MM.1S (cell line): ENCODE measurements around the gene TRHDE.

ENCODE experiments used
- DNase-seq: peaks from one replicate; pipeline ENCODE4 v3.0.0-alpha.2; 2015
- H2AFZ ChIP-seq: fragments of 300-600 bp; sonication (generic); 2 replicates; pipeline ENCODE4 v1.6.0; 2016; ENCODE audit warnings: antibody characterized with exemption, low read length
- H3F3A ChIP-seq: fragments of 300-600 bp; sonication (generic); 2 replicates; pipeline ENCODE4 v1.6.1; 2016; ENCODE audit warnings: mild to moderate bottlenecking, antibody characterized with exemption, low read length, moderate library complexity, mixed read lengths; ENCODE audit not compliant: insufficient read depth
- H3K27ac ChIP-seq: fragments of 300-600 bp; sonication (generic); 2 replicates; pipeline ENCODE4 v1.5.1; 2016; ENCODE audit warnings: mild to moderate bottlenecking, low read length
- H3K27me3 ChIP-seq: fragments of 300-600 bp; sonication (generic); replicated peaks from 2 replicates; pipeline ENCODE4 v1.6.0; 2016; ENCODE audit warnings: low read length; ENCODE audit not compliant: insufficient read depth
- H3K36me3 ChIP-seq: fragments of 300-600 bp; sonication (generic); replicated peaks from 2 replicates; pipeline ENCODE4 v1.6.1; 2016; ENCODE audit warnings: mild to moderate bottlenecking, low read length, mixed read lengths; ENCODE audit not compliant: insufficient read depth
- H3K4me1 ChIP-seq: fragments of 300-600 bp; sonication (generic); 2 replicates; pipeline ENCODE4 v1.6.1; 2016; ENCODE audit warnings: low read length, mixed read lengths
- H3K4me2 ChIP-seq: fragments of 300-600 bp; sonication (generic); 2 replicates; pipeline ENCODE4 v1.6.0; 2016; ENCODE audit warnings: low read depth, low read length
- H3K4me3 ChIP-seq: fragments of 300-600 bp; sonication (generic); 2 replicates; pipeline ENCODE4 v1.5.1; 2016; ENCODE audit warnings: low read length, mixed read lengths
- H3K79me2 ChIP-seq: fragments of 300-600 bp; sonication (generic); 2 replicates; pipeline ENCODE4 v1.6.1; 2016; ENCODE audit warnings: mixed run types, low read length, mixed read lengths
- H3K9ac ChIP-seq: fragments of 300-600 bp; sonication (generic); 2 replicates; pipeline ENCODE4 v1.6.1; 2016; ENCODE audit warnings: low read length, mixed read lengths
- H3K9me2 ChIP-seq: fragments of 300-600 bp; sonication (generic); replicated peaks from 2 replicates; pipeline ENCODE4 v1.6.1; 2016; ENCODE audit warnings: mild to moderate bottlenecking, low read length, mixed read lengths; ENCODE audit not compliant: insufficient read depth
- H3K9me3 ChIP-seq: fragments of 300-600 bp; sonication (generic); replicated peaks from 2 replicates; pipeline ENCODE4 v1.6.1; 2016; ENCODE audit warnings: mild to moderate bottlenecking, low read length, mixed read lengths; ENCODE audit not compliant: insufficient read depth
- H4K20me1 ChIP-seq: fragments of 300-600 bp; sonication (generic); 2 replicates; pipeline ENCODE4 v1.6.1; 2016; ENCODE audit warnings: mild to moderate bottlenecking, low read length, moderate library complexity, mixed read lengths; ENCODE audit not compliant: insufficient read depth
- CTCF ChIP-seq: fragments of 300-600 bp; sonication (generic); IDR thresholded peaks from 2 replicates; pipeline ENCODE4 v1.5.1; 2016; ENCODE audit warnings: antibody characterized with exemption, low read length, mixed read lengths
- EZH2 ChIP-seq: fragments of 300-600 bp; sonication (generic); optimal IDR thresholded peaks from 2 replicates; pipeline ENCODE3; 2017; ENCODE audit warnings: low read depth, mild to moderate bottlenecking, antibody characterized with exemption, low read length, mixed read lengths
- EZH2phosphoT487 ChIP-seq: fragments of 300-600 bp; sonication (generic); IDR thresholded peaks from 2 replicates; pipeline ENCODE4 v1.6.1; 2018; ENCODE audit warnings: antibody characterized with exemption, low read length

TRHDE gene

GRCh38 chr12:72602581-72602980 lies 330.4 kb downstream of the TRHDE start:
- TF ChIP-seq EZH2phosphoT487 (no peak), CTCF (no peak), EZH2 (no peak)
- Histone ChIP-seq H3K9me3 (no peaks in the 10 kb centered on the region), H3K36me3 (no peaks in the 10 kb centered on the region), H3K9ac (no peak overlapping the region), H3F3A (no peaks in the 10 kb centered on the region), H3K4me3 (no peak overlapping the region), H3K4me1 (no peaks in the 10 kb centered on the region), H4K20me1 (no peaks in the 10 kb centered on the region), H3K27ac (no peak overlapping the region), H3K79me2 (no peaks in the 10 kb centered on the region), H3K9me2 (no peaks in the 10 kb centered on the region), H2AFZ (no peak overlapping the region), H3K4me2 (no peak overlapping the region), H3K27me3 (no peaks in the 10 kb centered on the region)
- DNase-seq, result no peak

GRCh38 chr12:72605975-72606374 lies 333.8 kb downstream of the TRHDE start:
- Histone ChIP-seq H3K4me1 (no peaks in the 10 kb centered on the region), H3K79me2 (no peaks in the 10 kb centered on the region), H3K9ac (no peak overlapping the region), H4K20me1 (no peaks in the 10 kb centered on the region), H3K9me2 (no peaks in the 10 kb centered on the region), H3K36me3 (no peaks in the 10 kb centered on the region), H3K4me2 (no peak overlapping the region), H3K9me3 (no peaks in the 10 kb centered on the region), H3F3A (no peaks in the 10 kb centered on the region), H3K27me3 (no peaks in the 10 kb centered on the region), H3K27ac (no peak overlapping the region), H2AFZ (no peak overlapping the region), H3K4me3 (no peak overlapping the region)
- TF ChIP-seq EZH2, result no peak
- DNase-seq, result no peak

- Histone ChIP-seq H3K9me3 (no peaks in the 10 kb centered on the region), H3K4me2 (no peak overlapping the region), H3F3A (no peaks in the 10 kb centered on the region), H2AFZ (no peak overlapping the region), H3K27ac (no peak overlapping the region), H3K9ac (no peak overlapping the region), H3K27me3 (no peaks in the 10 kb centered on the region), H3K36me3 (no peaks in the 10 kb centered on the region), H3K79me2 (no peaks in the 10 kb centered on the region), H3K4me3 (no peak overlapping the region), H3K9me2 (no peaks in the 10 kb centered on the region), H3K4me1 (no peaks in the 10 kb centered on the region), H4K20me1 (no peaks in the 10 kb centered on the region)
- no peak for TF ChIP-seq CTCF
- DNase-seq, result no peak
Measured at GRCh38 chr12:72610342-72610741, 338.2 kb downstream of the TRHDE start.

- Histone ChIP-seq H3K9me3 (no peaks in the 10 kb centered on the region), H3K9me2 (no peaks in the 10 kb centered on the region), H4K20me1 (no peaks in the 10 kb centered on the region), H3K27me3 (no peaks in the 10 kb centered on the region), H2AFZ (no peak overlapping the region), H3K4me1 (no peaks in the 10 kb centered on the region), H3K79me2 (no peaks in the 10 kb centered on the region), H3K4me3 (no peak overlapping the region), H3F3A (no peaks in the 10 kb centered on the region), H3K36me3 (no peaks in the 10 kb centered on the region), H3K27ac (no peak overlapping the region), H3K4me2 (no peak overlapping the region), H3K9ac (no peak overlapping the region)
- no peak for DNase-seq
- TF ChIP-seq EZH2phosphoT487, result no peak
- TF ChIP-seq EZH2, result no peak
- no peak for TF ChIP-seq CTCF
Measured at GRCh38 chr12:72610854-72611358, 338.7 kb downstream of the TRHDE start.
